22Rv1 (cell line): Measurements from ENCODE around the gene SACM1L.

Source experiments
- CTCF ChIP-seq: fragments of 450-650 bp; IDR thresholded peaks from 2 replicates; pipeline ENCODE4 v1.5.1; 2017; ENCODE audit warnings: mild to moderate bottlenecking
- ZFX ChIP-seq: fragments of 450-650 bp; IDR thresholded peaks from 2 replicates; pipeline ENCODE4 v1.6.1; 2017; ENCODE audit warnings: antibody characterized with exemption, borderline replicate concordance

- TF ChIP-seq CTCF (no peak), ZFX (no peak)
These were observed 4.8 kb downstream of the SACM1L start for GRCh38 chr3:45693941-45694521.
